HEK293 (cell line): ENCODE data around the gene INPPL1.

ENCODE experiments used
- CTCF ChIA-PET: fragments of 350-600 bp; formaldehyde crosslinking; extraction: SDS; loops from one replicate; lab custom pipeline; 2021; ENCODE audit warnings: antibody characterized with exemption; lab: Yijun Ruan, JAX
- POLR2A ChIA-PET: fragments of 300-600 bp; formaldehyde crosslinking; extraction: SDS; loops from one replicate; lab custom pipeline; 2020; ENCODE audit warnings: antibody characterized with exemption, inconsistent platforms; lab: Yijun Ruan, JAX
- H3K27ac ChIP-seq: fragments of 200-500 bp; sonication (Bioruptor generic); 2 replicates; pipeline ENCODE4 v1.5.1; 2014; ENCODE audit warnings: low read depth, low read length, control low read depth, inconsistent platforms; ENCODE audit errors: extremely low read depth
- H3K36me3 ChIP-seq, 2 experiments: fragments of 200-500 bp in 1 of 2; sonication (Bioruptor generic) in 1 of 2; 1 replicate in 1 of 2; 2 replicates in 1 of 2; pipeline ENCODE4 v1.5.1; 2014 to 2017; ENCODE audit warnings: inconsistent platforms in 2 of 2, low read length in 2 of 2; ENCODE audit not compliant: control insufficient read depth in 2 of 2, insufficient read depth in 1 of 2
- H3K4me1 ChIP-seq: fragments of 200-500 bp; sonication (Bioruptor generic); 2 replicates; pipeline ENCODE4 v1.5.1; 2014; ENCODE audit warnings: mild to moderate bottlenecking, low read length, inconsistent platforms; ENCODE audit not compliant: control insufficient read depth, insufficient read depth
- H3K4me3 ChIP-seq: 2 replicates; pipeline ENCODE4 v1.5.1; 2011; ENCODE audit warnings: low read depth, mild to moderate bottlenecking, control low read depth, low read length, moderate library complexity
- H3K9me3 ChIP-seq: fragments of 200-500 bp; sonication (Bioruptor generic); 2 replicates; pipeline ENCODE4 v1.5.1; 2014; ENCODE audit warnings: low read depth, low read length, inconsistent platforms; ENCODE audit not compliant: control insufficient read depth, insufficient read depth
- FEZF1 ChIP-seq: fragments of 450-650 bp; formaldehyde crosslinking; IDR thresholded peaks from 2 replicates; pipeline ENCODE4 v1.5.1; 2016; ENCODE audit warnings: missing biosample characterization, missing genetic modification characterization
- GLIS1 ChIP-seq: fragments of 450-650 bp; formaldehyde crosslinking; IDR thresholded peaks from 2 replicates; pipeline ENCODE4 v1.5.1; 2016; ENCODE audit warnings: missing biosample characterization, missing genetic modification characterization
- MEIS1 ChIP-seq: sonication (generic); formaldehyde crosslinking; IDR thresholded peaks from 2 replicates; pipeline ENCODE4 v1.8.1; 2022; ENCODE audit warnings: missing genetic modification reagents, mild to moderate bottlenecking, borderline replicate concordance
- RBAK ChIP-seq: fragments of 450-650 bp; formaldehyde crosslinking; IDR thresholded peaks from 2 replicates; pipeline ENCODE4 v1.5.1; 2016; ENCODE audit warnings: missing biosample characterization, missing genetic modification characterization
- ZBTB7A ChIP-seq: fragments of 450-650 bp; formaldehyde crosslinking; IDR thresholded peaks from 2 replicates; pipeline ENCODE4 v1.5.1; 2016; ENCODE audit warnings: low read depth, missing biosample characterization, missing genetic modification characterization
- ZNF121 ChIP-seq: fragments of 450-650 bp; formaldehyde crosslinking; IDR thresholded peaks from 2 replicates; pipeline ENCODE4 v1.5.1; 2016; ENCODE audit warnings: missing biosample characterization, missing genetic modification characterization
- ZNF133 ChIP-seq: fragments of 450-650 bp; formaldehyde crosslinking; IDR thresholded peaks from 2 replicates; pipeline ENCODE4 v1.5.1; 2016; ENCODE audit warnings: missing biosample characterization, missing genetic modification characterization
- ZNF23 ChIP-seq: fragments of 450-650 bp; formaldehyde crosslinking; IDR thresholded peaks from 2 replicates; pipeline ENCODE4 v1.5.1; 2016; ENCODE audit warnings: missing biosample characterization, missing genetic modification characterization, borderline replicate concordance
- ZNF311 ChIP-seq: fragments of 450-650 bp; formaldehyde crosslinking; IDR thresholded peaks from 2 replicates; pipeline ENCODE4 v1.5.1; 2017; ENCODE audit warnings: missing biosample characterization, missing genetic modification characterization, borderline replicate concordance
- ZNF37A ChIP-seq: fragments of 450-650 bp; IDR thresholded peaks from 2 replicates; pipeline ENCODE4 v1.5.1; 2018; ENCODE audit warnings: missing biosample characterization, missing genetic modification characterization
- ZNF391 ChIP-seq: fragments of 450-650 bp; formaldehyde crosslinking; IDR thresholded peaks from 2 replicates; pipeline ENCODE4 v1.5.1; 2016; ENCODE audit warnings: low read depth, missing biosample characterization, missing genetic modification characterization, borderline replicate concordance
- ZNF423 ChIP-seq: fragments of 450-650 bp; formaldehyde crosslinking; IDR thresholded peaks from 2 replicates; pipeline ENCODE4 v1.5.1; 2016; ENCODE audit warnings: missing biosample characterization, missing genetic modification characterization
- ZNF514 ChIP-seq: fragments of 450-650 bp; formaldehyde crosslinking; IDR thresholded peaks from 2 replicates; pipeline ENCODE4 v1.5.1; 2016; ENCODE audit warnings: missing biosample characterization, missing genetic modification characterization
- ZNF544 ChIP-seq: fragments of 450-650 bp; formaldehyde crosslinking; IDR thresholded peaks from 2 replicates; pipeline ENCODE4 v1.5.0; 2017; ENCODE audit warnings: missing biosample characterization, missing genetic modification characterization
- ZNF558 ChIP-seq: fragments of 450-650 bp; formaldehyde crosslinking; IDR thresholded peaks from 2 replicates; pipeline ENCODE4 v1.5.1; 2016; ENCODE audit warnings: missing biosample characterization, missing genetic modification characterization
- ZNF596 ChIP-seq: fragments of 450-650 bp; IDR thresholded peaks from 2 replicates; pipeline ENCODE4 v1.5.0; 2018; ENCODE audit warnings: missing biosample characterization, mild to moderate bottlenecking, missing genetic modification characterization, moderate library complexity
- ZNF600 ChIP-seq: fragments of 450-650 bp; formaldehyde crosslinking; IDR thresholded peaks from 2 replicates; pipeline ENCODE4 v1.5.1; 2016; ENCODE audit warnings: missing biosample characterization, missing genetic modification characterization
- ZNF621 ChIP-seq: fragments of 450-650 bp; formaldehyde crosslinking; IDR thresholded peaks from 2 replicates; pipeline ENCODE4 v1.5.1; 2017; ENCODE audit warnings: missing biosample characterization, missing genetic modification characterization
- ZNF677 ChIP-seq: fragments of 450-650 bp; IDR thresholded peaks from 2 replicates; pipeline ENCODE4 v1.5.0; 2018; ENCODE audit warnings: missing biosample characterization, mild to moderate bottlenecking, missing genetic modification characterization, moderate library complexity
- ZNF768 ChIP-seq: fragments of 450-650 bp; formaldehyde crosslinking; IDR thresholded peaks from 2 replicates; pipeline ENCODE4 v1.5.1; 2018; ENCODE audit warnings: missing biosample characterization, mild to moderate bottlenecking, missing genetic modification characterization
- ZNF792 ChIP-seq: fragments of 450-650 bp; formaldehyde crosslinking; IDR thresholded peaks from 2 replicates; pipeline ENCODE4 v1.5.1; 2016; ENCODE audit warnings: missing biosample characterization, missing genetic modification characterization
- TF ChIP-seq, protein P1 (sequence below): fragments of 450-650 bp; formaldehyde crosslinking; IDR thresholded peaks from 2 replicates; pipeline ENCODE4 v1.5.1; 2017; ENCODE audit warnings: missing biosample characterization, missing genetic modification characterization
- TF ChIP-seq, protein P2 (sequence below): fragments of 450-650 bp; formaldehyde crosslinking; IDR thresholded peaks from 2 replicates; pipeline ENCODE4 v1.5.1; 2016; ENCODE audit warnings: missing biosample characterization, missing genetic modification characterization
- TF ChIP-seq, protein P3 (sequence below): fragments of 450-650 bp; formaldehyde crosslinking; IDR thresholded peaks from 2 replicates; pipeline ENCODE4 v1.5.1; 2016; ENCODE audit warnings: missing biosample characterization, missing genetic modification characterization
- TF ChIP-seq, protein P4 (sequence below): fragments of 450-650 bp; formaldehyde crosslinking; IDR thresholded peaks from 2 replicates; pipeline ENCODE4 v1.5.1; 2016; ENCODE audit warnings: missing biosample characterization, missing genetic modification characterization, low read depth
- TF ChIP-seq, protein P5 (sequence below): fragments of 450-650 bp; formaldehyde crosslinking; IDR thresholded peaks from 2 replicates; pipeline ENCODE4 v1.5.1; 2016; ENCODE audit warnings: missing biosample characterization, missing genetic modification characterization

Gene INPPL1

DNA sequence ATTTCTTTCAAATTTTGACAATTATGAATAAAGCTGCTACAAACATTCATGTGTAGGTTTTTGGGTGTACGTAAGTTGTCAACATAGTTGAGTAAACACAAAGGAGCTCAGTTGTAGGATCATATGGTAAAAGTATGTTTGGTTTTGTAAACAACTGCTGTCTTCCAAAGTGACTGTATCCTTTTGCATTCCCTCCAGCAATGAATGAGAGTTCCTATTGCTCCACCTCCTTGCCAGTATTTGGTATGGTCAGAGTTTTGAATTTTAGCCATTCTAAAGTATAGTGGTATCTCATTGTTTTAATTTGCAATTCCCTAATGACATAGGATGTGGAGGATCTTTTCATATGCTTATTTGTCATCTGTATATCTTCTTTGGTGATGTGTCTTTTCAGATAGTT, 47.4 kb downstream of the INPPL1 start:
- Histone ChIP-seq H3K4me3 (no peak overlapping the region), H3K36me3 (no peaks in the 10 kb centered on the region), H3K4me1 (no peaks in the 10 kb centered on the region), H3K27ac (no peak overlapping the region), H3K9me3 (no peaks in the 10 kb centered on the region)
- ChIA-PET CTCF (interaction anchor here (0.6 kb wide), 1 partner anchor 142 kb away, joined by 3 read pairs; no protein-coding TSS in a partner anchor), POLR2A (no interaction called here)
- TF ChIP-seq ZNF391 (tag by site-specific recombination) (no peak), ZNF514 (tag by site-specific recombination) (no peak), ZNF596 (tag by site-specific recombination) (no peak), ZNF37A (tag by site-specific recombination) (no peak), ZNF792 (tag by site-specific recombination) (no peak)

DNA sequence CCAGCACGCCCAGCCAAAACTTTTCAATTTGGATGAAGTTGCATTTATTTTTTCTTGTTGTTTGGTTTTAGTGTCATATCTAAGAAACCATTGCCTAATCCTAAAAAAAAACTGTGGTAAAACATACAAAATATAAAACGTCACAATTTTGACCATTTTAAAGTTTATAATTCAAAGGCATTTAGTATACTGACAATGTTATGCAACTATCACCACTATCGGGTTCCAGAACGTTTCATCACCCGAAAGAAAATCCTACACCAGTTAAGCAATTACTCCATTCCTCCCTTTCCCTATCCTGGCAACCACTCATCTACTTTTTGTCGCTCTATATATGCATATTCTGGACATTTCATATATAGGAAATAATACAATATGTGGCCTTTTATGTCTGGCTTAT, 49.9 kb downstream of the INPPL1 start:
- ChIA-PET CTCF (no interaction called here), POLR2A (no interaction called here)
- no peaks in the 10 kb centered on the region for H3K36me3 ChIP-seq
- no peak overlapping the region for H3K4me3 ChIP-seq
- no peaks in the 10 kb centered on the region for H3K9me3 ChIP-seq
- no peak overlapping the region for H3K27ac ChIP-seq
- no peak for TF ChIP-seq ZNF121 (tag by site-specific recombination)
- TF ChIP-seq ZNF558 (tag by site-specific recombination) = no peak
- no peak for TF ChIP-seq ZNF621 (tag by site-specific recombination)
- no peak for TF ChIP-seq ZBTB7A
- TF ChIP-seq FEZF1 (tag by site-specific recombination) = no peak
- no peaks in the 10 kb centered on the region for H3K4me1 ChIP-seq

DNA sequence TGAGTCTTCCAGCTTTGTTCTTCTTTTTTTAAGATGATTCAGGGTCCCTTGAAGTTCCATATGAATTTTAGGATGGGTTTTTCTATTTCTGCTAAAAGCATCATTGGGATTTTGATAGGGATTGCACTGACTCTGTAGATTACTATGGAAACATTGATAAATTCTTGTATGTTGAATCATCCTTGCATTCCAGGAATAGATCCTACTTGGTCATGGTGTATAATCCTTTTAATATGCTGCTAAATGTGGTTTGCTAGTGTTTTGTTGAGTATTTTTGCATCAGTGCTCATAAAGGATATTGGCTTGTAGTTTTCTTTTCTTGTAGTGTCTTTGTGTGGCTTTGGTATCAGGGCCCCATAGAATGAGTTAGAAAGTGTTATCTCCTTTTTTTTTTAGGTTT, 54.3 kb downstream of the INPPL1 start:
- Histone ChIP-seq H3K9me3 (no peaks in the 10 kb centered on the region), H3K27ac (no peak overlapping the region), H3K4me1 (no peaks in the 10 kb centered on the region), H3K4me3 (no peak overlapping the region), H3K36me3 (no peaks in the 10 kb centered on the region)
- POLR2A ChIA-PET = no interaction called here
- CTCF ChIA-PET = interaction anchor here (0.6 kb wide), 1 partner anchor 86 kb away, joined by 4 read pairs; no protein-coding TSS in a partner anchor
- TF ChIP-seq ZNF792 (tag by site-specific recombination) (no peak), GLIS1 (tag by site-specific recombination) (no peak), ZNF311 (tag by site-specific recombination) (no peak), ZNF23 (no peak), ZNF423 (tag by site-specific recombination) (no peak), ZNF544 (tag by site-specific recombination) (no peak), MEIS1 (CRISPR knock-in tag) (no peak), ZNF768 (tag by site-specific recombination) (no peak), ZNF600 (tag by site-specific recombination) (no peak), RBAK (tag by site-specific recombination) (no peak), ZNF133 (tag by site-specific recombination) (no peak), ZNF677 (tag by site-specific recombination) (no peak)
- TF ChIP-seq, protein P1, sequence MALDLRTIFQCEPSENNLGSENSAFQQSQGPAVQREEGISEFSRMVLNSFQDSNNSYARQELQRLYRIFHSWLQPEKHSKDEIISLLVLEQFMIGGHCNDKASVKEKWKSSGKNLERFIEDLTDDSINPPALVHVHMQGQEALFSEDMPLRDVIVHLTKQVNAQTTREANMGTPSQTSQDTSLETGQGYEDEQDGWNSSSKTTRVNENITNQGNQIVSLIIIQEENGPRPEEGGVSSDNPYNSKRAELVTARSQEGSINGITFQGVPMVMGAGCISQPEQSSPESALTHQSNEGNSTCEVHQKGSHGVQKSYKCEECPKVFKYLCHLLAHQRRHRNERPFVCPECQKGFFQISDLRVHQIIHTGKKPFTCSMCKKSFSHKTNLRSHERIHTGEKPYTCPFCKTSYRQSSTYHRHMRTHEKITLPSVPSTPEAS = no peak
- TF ChIP-seq, protein P2, sequence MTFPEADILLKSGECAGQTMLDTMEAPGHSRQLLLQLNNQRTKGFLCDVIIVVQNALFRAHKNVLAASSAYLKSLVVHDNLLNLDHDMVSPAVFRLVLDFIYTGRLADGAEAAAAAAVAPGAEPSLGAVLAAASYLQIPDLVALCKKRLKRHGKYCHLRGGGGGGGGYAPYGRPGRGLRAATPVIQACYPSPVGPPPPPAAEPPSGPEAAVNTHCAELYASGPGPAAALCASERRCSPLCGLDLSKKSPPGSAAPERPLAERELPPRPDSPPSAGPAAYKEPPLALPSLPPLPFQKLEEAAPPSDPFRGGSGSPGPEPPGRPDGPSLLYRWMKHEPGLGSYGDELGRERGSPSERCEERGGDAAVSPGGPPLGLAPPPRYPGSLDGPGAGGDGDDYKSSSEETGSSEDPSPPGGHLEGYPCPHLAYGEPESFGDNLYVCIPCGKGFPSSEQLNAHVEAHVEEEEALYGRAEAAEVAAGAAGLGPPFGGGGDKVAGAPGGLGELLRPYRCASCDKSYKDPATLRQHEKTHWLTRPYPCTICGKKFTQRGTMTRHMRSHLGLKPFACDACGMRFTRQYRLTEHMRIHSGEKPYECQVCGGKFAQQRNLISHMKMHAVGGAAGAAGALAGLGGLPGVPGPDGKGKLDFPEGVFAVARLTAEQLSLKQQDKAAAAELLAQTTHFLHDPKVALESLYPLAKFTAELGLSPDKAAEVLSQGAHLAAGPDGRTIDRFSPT (tag by site-specific recombination) = no peak
- TF ChIP-seq, protein P3, sequence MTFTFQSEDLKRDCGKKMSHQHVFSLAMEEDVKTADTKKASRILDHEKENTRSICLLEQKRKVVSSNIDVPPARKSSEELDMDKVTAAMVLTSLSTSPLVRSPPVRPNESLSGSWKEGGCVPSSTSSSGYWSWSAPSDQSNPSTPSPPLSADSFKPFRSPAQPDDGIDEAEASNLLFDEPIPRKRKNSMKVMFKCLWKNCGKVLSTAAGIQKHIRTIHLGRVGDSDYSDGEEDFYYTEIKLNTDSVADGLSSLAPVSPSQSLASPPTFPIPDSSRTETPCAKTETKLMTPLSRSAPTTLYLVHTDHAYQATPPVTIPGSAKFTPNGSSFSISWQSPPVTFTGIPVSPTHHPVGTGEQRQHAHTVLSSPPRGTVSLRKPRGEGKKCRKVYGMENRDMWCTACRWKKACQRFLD (tag by site-specific recombination) = no peak
- TF ChIP-seq, protein P4, sequence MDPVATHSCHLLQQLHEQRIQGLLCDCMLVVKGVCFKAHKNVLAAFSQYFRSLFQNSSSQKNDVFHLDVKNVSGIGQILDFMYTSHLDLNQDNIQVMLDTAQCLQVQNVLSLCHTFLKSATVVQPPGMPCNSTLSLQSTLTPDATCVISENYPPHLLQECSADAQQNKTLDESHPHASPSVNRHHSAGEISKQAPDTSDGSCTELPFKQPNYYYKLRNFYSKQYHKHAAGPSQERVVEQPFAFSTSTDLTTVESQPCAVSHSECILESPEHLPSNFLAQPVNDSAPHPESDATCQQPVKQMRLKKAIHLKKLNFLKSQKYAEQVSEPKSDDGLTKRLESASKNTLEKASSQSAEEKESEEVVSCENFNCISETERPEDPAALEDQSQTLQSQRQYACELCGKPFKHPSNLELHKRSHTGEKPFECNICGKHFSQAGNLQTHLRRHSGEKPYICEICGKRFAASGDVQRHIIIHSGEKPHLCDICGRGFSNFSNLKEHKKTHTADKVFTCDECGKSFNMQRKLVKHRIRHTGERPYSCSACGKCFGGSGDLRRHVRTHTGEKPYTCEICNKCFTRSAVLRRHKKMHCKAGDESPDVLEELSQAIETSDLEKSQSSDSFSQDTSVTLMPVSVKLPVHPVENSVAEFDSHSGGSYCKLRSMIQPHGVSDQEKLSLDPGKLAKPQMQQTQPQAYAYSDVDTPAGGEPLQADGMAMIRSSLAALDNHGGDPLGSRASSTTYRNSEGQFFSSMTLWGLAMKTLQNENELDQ (tag by site-specific recombination) = no peak
- TF ChIP-seq, protein P5, sequence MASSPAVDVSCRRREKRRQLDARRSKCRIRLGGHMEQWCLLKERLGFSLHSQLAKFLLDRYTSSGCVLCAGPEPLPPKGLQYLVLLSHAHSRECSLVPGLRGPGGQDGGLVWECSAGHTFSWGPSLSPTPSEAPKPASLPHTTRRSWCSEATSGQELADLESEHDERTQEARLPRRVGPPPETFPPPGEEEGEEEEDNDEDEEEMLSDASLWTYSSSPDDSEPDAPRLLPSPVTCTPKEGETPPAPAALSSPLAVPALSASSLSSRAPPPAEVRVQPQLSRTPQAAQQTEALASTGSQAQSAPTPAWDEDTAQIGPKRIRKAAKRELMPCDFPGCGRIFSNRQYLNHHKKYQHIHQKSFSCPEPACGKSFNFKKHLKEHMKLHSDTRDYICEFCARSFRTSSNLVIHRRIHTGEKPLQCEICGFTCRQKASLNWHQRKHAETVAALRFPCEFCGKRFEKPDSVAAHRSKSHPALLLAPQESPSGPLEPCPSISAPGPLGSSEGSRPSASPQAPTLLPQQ (tag by site-specific recombination) = no peak
